Tibial nerve (tissue), 3 donors: ENCODE results near the gene LRRC8E.

ENCODE experiments used
- CTCF ChIP-seq, 5 experiments: fragments of 200-600 bp in 3 of 5; fragments of 450-650 bp in 2 of 5; sonication (generic) in 3 of 5; IDR thresholded peaks; one replicate each; pipeline ENCODE4 v1.5.1; 2016 to 2019; ENCODE audit warnings: antibody characterized with exemption in 5 of 5, mild to moderate bottlenecking in 3 of 5, moderate library complexity in 2 of 5
- POLR2A ChIP-seq, 2 donors: fragments of 450-650 bp; IDR thresholded peaks; one replicate each; pipeline ENCODE4 v1.6.1; 2017; ENCODE audit warnings: antibody characterized with exemption in 2 of 2, mild to moderate bottlenecking in 2 of 2, moderate library complexity in 2 of 2

GRCh38 chr19:7902796-7903243 lies 14.5 kb downstream of the LRRC8E start:
- no peak for TF ChIP-seq POLR2A (IDR thresholded peaks at IDR 0.05)
- TF ChIP-seq CTCF (IDR thresholded peaks at IDR 0.05), result no peak
